Measurements from ENCODE around the gene TTF1.

DNA sequence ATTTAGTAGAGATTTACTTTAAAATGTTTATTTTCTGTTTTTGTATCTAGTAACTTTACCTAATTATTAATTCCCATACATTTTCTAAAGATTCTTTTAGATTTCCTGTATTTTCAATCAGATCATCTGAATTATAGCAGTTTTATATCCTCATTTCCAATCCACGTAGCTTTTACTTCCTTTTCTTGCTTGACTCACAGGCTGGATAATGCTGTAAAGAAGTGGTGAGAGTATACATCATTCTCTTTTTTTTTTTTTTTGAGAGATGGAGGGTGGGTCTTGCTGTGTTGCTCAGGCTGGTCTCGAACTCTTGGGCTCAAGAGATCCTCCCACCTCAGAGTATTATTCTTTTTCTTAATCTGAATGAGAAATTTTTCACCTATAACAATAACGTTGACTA is 40.7 kb downstream of the TTF1 start:
- TF ChIP-seq, protein P1, sequence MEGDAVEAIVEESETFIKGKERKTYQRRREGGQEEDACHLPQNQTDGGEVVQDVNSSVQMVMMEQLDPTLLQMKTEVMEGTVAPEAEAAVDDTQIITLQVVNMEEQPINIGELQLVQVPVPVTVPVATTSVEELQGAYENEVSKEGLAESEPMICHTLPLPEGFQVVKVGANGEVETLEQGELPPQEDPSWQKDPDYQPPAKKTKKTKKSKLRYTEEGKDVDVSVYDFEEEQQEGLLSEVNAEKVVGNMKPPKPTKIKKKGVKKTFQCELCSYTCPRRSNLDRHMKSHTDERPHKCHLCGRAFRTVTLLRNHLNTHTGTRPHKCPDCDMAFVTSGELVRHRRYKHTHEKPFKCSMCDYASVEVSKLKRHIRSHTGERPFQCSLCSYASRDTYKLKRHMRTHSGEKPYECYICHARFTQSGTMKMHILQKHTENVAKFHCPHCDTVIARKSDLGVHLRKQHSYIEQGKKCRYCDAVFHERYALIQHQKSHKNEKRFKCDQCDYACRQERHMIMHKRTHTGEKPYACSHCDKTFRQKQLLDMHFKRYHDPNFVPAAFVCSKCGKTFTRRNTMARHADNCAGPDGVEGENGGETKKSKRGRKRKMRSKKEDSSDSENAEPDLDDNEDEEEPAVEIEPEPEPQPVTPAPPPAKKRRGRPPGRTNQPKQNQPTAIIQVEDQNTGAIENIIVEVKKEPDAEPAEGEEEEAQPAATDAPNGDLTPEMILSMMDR (IDR thresholded peaks at IDR 0.05): no peak
- TF ChIP-seq EZH2phosphoT487 (IDR thresholded peaks at IDR 0.05) (no peak), EZH2 (IDR thresholded peaks at IDR 0.05) (no peak)

Data from neural progenitor cell (in vitro differentiated cells).